ENCODE data around the gene KCNG4. TPM values are rescaled to one million over a fixed set of nuclear protein-coding genes. Genes with fewer than 3 reads are reported as not detected.

The KCNG4 gene
- total RNA-seq, 1 experiment from 2014 or later, result not detected

DNA sequence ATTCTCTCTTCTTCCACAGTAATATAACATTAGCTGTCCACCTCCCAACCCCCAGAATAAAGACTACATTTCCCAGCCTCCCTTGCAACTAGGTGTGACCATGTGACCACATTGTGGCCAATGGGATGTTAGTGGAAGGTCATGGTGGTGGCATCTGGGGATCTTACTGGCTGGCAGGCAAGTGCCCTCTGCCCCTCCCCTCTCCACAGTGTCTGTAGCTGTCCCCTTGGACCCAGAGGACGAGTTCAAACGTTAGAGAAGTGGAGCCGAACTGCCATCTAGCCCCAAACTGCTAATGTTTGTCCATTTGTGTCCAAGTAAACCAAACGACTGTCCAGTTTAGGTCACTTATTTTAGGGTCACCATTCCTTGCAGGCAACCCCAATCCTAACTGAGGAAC lies 26.6 kb upstream of the KCNG4 start:
- H3K9me3 ChIP-seq (ENCODE audit: control insufficient read depth in 1 of 2, insufficient read depth in 1 of 2, low read depth in 1 of 2, low read length in 2 of 2), result no peaks in the 10 kb centered on the region
- no TSS peak for BruUV-seq (replicated peaks)
- H3K27me3 ChIP-seq (ENCODE audit: insufficient read depth, low read length), result peaks cover 4% of the 10 kb centered on the region; the same call in 1 of the 2 replicates
- peak; percentile 93 for DNase-seq (ENCODE audit: low read depth, low spot score)
- H3K4me2 ChIP-seq (ENCODE audit: low read length), result peak overlapping the region; percentile 35
- H2AFZ ChIP-seq (ENCODE audit: low read depth, low read length, poor library complexity, severe bottlenecking), result peak overlapping the region; percentile 76
- H3K9me2 ChIP-seq (ENCODE audit: insufficient read depth), result no peaks in the 10 kb centered on the region
- H3K36me3 ChIP-seq (ENCODE audit: control insufficient read depth in 1 of 2, insufficient read depth in 2 of 2, low read length in 2 of 2), result no peaks in the 10 kb centered on the region
- peaks cover 0 to 5% of the 10 kb centered on the region in 2 experiments; a peak in 2 of 4 replicates for H3K4me1 ChIP-seq (ENCODE audit: control insufficient read depth in 1 of 2, insufficient read depth in 2 of 2, low read length in 2 of 2)
- CTCF ChIA-PET, result interaction anchor here (0.9 to 1.8 kb wide), 2 partner anchors 11 to 41 kb away, joined by 3 to 12 read pairs; no protein-coding TSS in a partner anchor
- H3K4me3 ChIP-seq (replicated peaks in 1 of 2; ENCODE audit: low read depth in 1 of 2, low read length in 2 of 2), result no peak overlapping the region
- RAD21 ChIA-PET (ENCODE audit: low non-redundant PET in 1 of 2, low total read pairs in 2 of 2, uncharacterized antibody in 2 of 2, unreplicated experiment in 2 of 2), result interaction anchor here in 1 of 2 experiments (0.8 kb wide), 1 partner anchor 11 kb away, joined by 3 read pairs; no protein-coding TSS in a partner anchor
- POLR2A ChIA-PET, result interaction anchor here (1.4 kb wide), 1 partner anchor 10 kb away, joined by 3 read pairs; no protein-coding TSS in a partner anchor
- ATAC-seq, result peak; percentile 100
- no peak overlapping the region for H3K27ac ChIP-seq (ENCODE audit: low read depth, low read length)
- H4K20me1 ChIP-seq (ENCODE audit: insufficient read depth), result no peaks in the 10 kb centered on the region
- H3K79me2 ChIP-seq (ENCODE audit: insufficient read depth, low read length), result no peaks in the 10 kb centered on the region
- TF ChIP-seq CBX3 (IDR thresholded peaks at IDR 0.05; ENCODE audit: low read depth) (no peak), YY1 (IDR thresholded peaks at IDR 0.05; ENCODE audit: extremely low read depth, insufficient replicate concordance, low read depth, low read length) (peak; percentile 71), SP1 (IDR thresholded peaks at IDR 0.05; ENCODE audit: low read depth) (peak; percentile 99)
- no peak overlapping the region for H3K9ac ChIP-seq (ENCODE audit: low read length)
- intact Hi-C loops (cut with micrococcal nuclease), result no loop called here

DNA sequence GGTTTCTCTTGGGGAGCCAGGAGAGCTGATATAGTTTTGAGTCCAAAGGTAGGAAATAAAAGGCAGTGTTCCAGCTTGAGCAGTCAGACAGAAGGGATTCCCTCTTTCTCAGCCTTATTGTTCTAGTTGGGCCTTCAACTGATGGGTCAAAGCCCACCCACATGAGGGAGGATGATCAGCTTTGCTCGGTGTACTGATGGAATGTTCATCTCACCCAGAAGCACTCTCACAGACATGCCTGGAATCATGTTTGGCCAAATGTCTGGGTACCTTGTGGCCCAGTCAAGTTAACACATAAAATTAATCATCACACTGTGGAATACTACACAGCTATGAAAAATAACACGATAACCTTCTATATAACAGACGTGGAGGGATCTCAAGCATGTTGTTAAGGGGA lies 23.1 kb upstream of the KCNG4 start:
- peaks cover 0 to 5% of the 10 kb centered on the region in 2 experiments; a peak in 2 of 4 replicates for H3K4me1 ChIP-seq (ENCODE audit: control insufficient read depth in 1 of 2, insufficient read depth in 2 of 2, low read length in 2 of 2)
- H3K79me2 ChIP-seq (ENCODE audit: insufficient read depth, low read length), result no peaks in the 10 kb centered on the region
- CTCF ChIA-PET, result interaction anchor here (1.8 kb wide), 1 partner anchor 14 kb away, joined by 8 read pairs; no protein-coding TSS in a partner anchor
- no peak overlapping the region for H3K4me3 ChIP-seq (replicated peaks in 1 of 2; ENCODE audit: low read depth in 1 of 2, low read length in 2 of 2)
- no peak overlapping the region for H3K4me2 ChIP-seq (ENCODE audit: low read length)
- H2AFZ ChIP-seq (ENCODE audit: low read depth, low read length, poor library complexity, severe bottlenecking), result no peak overlapping the region
- DNase-seq (ENCODE audit: low read depth, low spot score) (no peak), ATAC-seq (no peak)
- H4K20me1 ChIP-seq (ENCODE audit: insufficient read depth), result no peaks in the 10 kb centered on the region
- POLR2A ChIA-PET, result no interaction called here
- no peaks in the 10 kb centered on the region for H3K9me3 ChIP-seq (ENCODE audit: control insufficient read depth in 1 of 2, insufficient read depth in 1 of 2, low read depth in 1 of 2, low read length in 2 of 2)
- no TSS peak for BruUV-seq (replicated peaks)
- H3K9ac ChIP-seq (ENCODE audit: low read length), result no peak overlapping the region
- no peak overlapping the region for H3K27ac ChIP-seq (ENCODE audit: low read depth, low read length)
- RAD21 ChIA-PET (ENCODE audit: low non-redundant PET in 1 of 2, low total read pairs in 2 of 2, uncharacterized antibody in 2 of 2, unreplicated experiment in 2 of 2), result no interaction called here
- H3K36me3 ChIP-seq (ENCODE audit: control insufficient read depth in 1 of 2, insufficient read depth in 2 of 2, low read length in 2 of 2), result no peaks in the 10 kb centered on the region
- no peaks in the 10 kb centered on the region for H3K27me3 ChIP-seq (ENCODE audit: insufficient read depth, low read length)
- no peaks in the 10 kb centered on the region for H3K9me2 ChIP-seq (ENCODE audit: insufficient read depth)
- intact Hi-C loops (cut with micrococcal nuclease), result no loop called here
- TF ChIP-seq TCF7L2 (IDR thresholded peaks at IDR 0.05; ENCODE audit: borderline replicate concordance, extremely low read depth, insufficient read depth, insufficient read length), result no peak
- TF ChIP-seq, protein P1, sequence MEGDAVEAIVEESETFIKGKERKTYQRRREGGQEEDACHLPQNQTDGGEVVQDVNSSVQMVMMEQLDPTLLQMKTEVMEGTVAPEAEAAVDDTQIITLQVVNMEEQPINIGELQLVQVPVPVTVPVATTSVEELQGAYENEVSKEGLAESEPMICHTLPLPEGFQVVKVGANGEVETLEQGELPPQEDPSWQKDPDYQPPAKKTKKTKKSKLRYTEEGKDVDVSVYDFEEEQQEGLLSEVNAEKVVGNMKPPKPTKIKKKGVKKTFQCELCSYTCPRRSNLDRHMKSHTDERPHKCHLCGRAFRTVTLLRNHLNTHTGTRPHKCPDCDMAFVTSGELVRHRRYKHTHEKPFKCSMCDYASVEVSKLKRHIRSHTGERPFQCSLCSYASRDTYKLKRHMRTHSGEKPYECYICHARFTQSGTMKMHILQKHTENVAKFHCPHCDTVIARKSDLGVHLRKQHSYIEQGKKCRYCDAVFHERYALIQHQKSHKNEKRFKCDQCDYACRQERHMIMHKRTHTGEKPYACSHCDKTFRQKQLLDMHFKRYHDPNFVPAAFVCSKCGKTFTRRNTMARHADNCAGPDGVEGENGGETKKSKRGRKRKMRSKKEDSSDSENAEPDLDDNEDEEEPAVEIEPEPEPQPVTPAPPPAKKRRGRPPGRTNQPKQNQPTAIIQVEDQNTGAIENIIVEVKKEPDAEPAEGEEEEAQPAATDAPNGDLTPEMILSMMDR (IDR thresholded peaks at IDR 0.05 in 2 of 3, conservative IDR thresholded peaks at IDR 0.05 in 1 of 3; ENCODE audit: borderline replicate concordance in 1 of 3, insufficient read depth in 1 of 3, low read depth in 2 of 3, low read length in 2 of 3), result no peak
- TF ChIP-seq, protein P2, sequence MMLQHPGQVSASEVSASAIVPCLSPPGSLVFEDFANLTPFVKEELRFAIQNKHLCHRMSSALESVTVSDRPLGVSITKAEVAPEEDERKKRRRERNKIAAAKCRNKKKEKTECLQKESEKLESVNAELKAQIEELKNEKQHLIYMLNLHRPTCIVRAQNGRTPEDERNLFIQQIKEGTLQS (IDR thresholded peaks at IDR 0.05), result no peak
- TF ChIP-seq POLR2AphosphoS5 (IDR thresholded peaks at IDR 0.05; ENCODE audit: low read depth, low read length), result no peak
- TF ChIP-seq ELF1 (IDR thresholded peaks at IDR 0.05; ENCODE audit: borderline replicate concordance, low read depth), result no peak
- TF ChIP-seq EGR1 (IDR thresholded peaks at IDR 0.05; ENCODE audit: low read depth), result no peak
- TF ChIP-seq CBX3 (IDR thresholded peaks at IDR 0.05; ENCODE audit: low read depth), result no peak
- TF ChIP-seq JUND (IDR thresholded peaks at IDR 0.05), result no peak
- TF ChIP-seq FOSL1 (IDR thresholded peaks at IDR 0.05; ENCODE audit: low read depth), result no peak
- TF ChIP-seq SRF (IDR thresholded peaks at IDR 0.05; ENCODE audit: low read depth), result no peak
- no peak for TF ChIP-seq EZH2phosphoT487 (IDR thresholded peaks at IDR 0.05; ENCODE audit: borderline replicate concordance)
- TF ChIP-seq, protein P3, sequence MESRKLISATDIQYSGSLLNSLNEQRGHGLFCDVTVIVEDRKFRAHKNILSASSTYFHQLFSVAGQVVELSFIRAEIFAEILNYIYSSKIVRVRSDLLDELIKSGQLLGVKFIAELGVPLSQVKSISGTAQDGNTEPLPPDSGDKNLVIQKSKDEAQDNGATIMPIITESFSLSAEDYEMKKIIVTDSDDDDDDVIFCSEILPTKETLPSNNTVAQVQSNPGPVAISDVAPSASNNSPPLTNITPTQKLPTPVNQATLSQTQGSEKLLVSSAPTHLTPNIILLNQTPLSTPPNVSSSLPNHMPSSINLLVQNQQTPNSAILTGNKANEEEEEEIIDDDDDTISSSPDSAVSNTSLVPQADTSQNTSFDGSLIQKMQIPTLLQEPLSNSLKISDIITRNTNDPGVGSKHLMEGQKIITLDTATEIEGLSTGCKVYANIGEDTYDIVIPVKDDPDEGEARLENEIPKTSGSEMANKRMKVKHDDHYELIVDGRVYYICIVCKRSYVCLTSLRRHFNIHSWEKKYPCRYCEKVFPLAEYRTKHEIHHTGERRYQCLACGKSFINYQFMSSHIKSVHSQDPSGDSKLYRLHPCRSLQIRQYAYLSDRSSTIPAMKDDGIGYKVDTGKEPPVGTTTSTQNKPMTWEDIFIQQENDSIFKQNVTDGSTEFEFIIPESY (IDR thresholded peaks at IDR 0.05; ENCODE audit: extremely low read depth, insufficient replicate concordance, low read length), result no peak
- no peak for TF ChIP-seq MAX (IDR thresholded peaks at IDR 0.05)
- no peak for TF ChIP-seq CEBPB (IDR thresholded peaks at IDR 0.05; ENCODE audit: low read depth)
- TF ChIP-seq EZH2 (IDR thresholded peaks at IDR 0.05), result no peak

Measured in HCT116 (cell line).